ENCODE results near the gene DUSP15. TPM values are rescaled to one million over a fixed set of nuclear protein-coding genes. Genes with fewer than 3 reads are reported as not detected.

DUSP15 gene
- polyA plus RNA-seq, 2 of the 4 experiments (the other 2 are of a cell fraction): 0.53 to 1.3 TPM

Small RNAs within 50 kb of the gene (small RNA-seq; reads per million reads assigned to genes)
- 0 to 30.1 (median 0.43) reads per million in 6 experiments for gene RNU1-94P

Other genes with a start within 250 kb of the DUSP15 start
- gene COX4I2, start 232.6 kb downstream of the DUSP15 start, polyA plus RNA-seq (2011; rRNA removed): not detected in 2 replicates
- gene COX4I2, start 232.6 kb downstream of the DUSP15 start, polyA plus RNA-seq (2017; fragmentation: RNase III; extraction: RNeasy Plus Mini Kit Qiagen cat#74134 plus additional on column Dnase treatment): not detected in 3 replicates
- gene BCL2L1, start 147.7 kb downstream of the DUSP15 start, polyA plus RNA-seq (2011; rRNA removed): 159 and 178 TPM in 2 replicates
- 143 to 157 TPM (median 154 TPM) in 3 replicates for gene BCL2L1, start 147.7 kb downstream of the DUSP15 start, polyA plus RNA-seq (2017; fragmentation: RNase III; extraction: RNeasy Plus Mini Kit Qiagen cat#74134 plus additional on column Dnase treatment)
- gene TPX2, start 131.2 kb downstream of the DUSP15 start, polyA plus RNA-seq (2011; rRNA removed): 79.4 and 92.9 TPM in 2 replicates
- 84.9 to 106 TPM (median 92.9 TPM) in 3 replicates for gene TPX2, start 131.2 kb downstream of the DUSP15 start, polyA plus RNA-seq (2017; fragmentation: RNase III; extraction: RNeasy Plus Mini Kit Qiagen cat#74134 plus additional on column Dnase treatment)
- 0.09 and 0.20 TPM in 2 replicates for gene MYLK2, start 51.2 kb downstream of the DUSP15 start, polyA plus RNA-seq (2011; rRNA removed)
- gene MYLK2, start 51.2 kb downstream of the DUSP15 start, polyA plus RNA-seq (2017; fragmentation: RNase III; extraction: RNeasy Plus Mini Kit Qiagen cat#74134 plus additional on column Dnase treatment): 0.36 to 0.63 TPM (median 0.51 TPM) in 3 replicates
- gene FOXS1, start 24.9 kb downstream of the DUSP15 start, polyA plus RNA-seq (2011; rRNA removed): 1.0 and 1.5 TPM in 2 replicates
- 1.9 to 3.7 TPM (median 3.4 TPM) in 3 replicates for gene FOXS1, start 24.9 kb downstream of the DUSP15 start, polyA plus RNA-seq (2017; fragmentation: RNase III; extraction: RNeasy Plus Mini Kit Qiagen cat#74134 plus additional on column Dnase treatment)
- 0.06 and 0.08 TPM in 2 replicates for gene TTLL9, start 107 bp upstream of the DUSP15 start, polyA plus RNA-seq (2011; rRNA removed)
- gene TTLL9, start 107 bp upstream of the DUSP15 start, polyA plus RNA-seq (2017; fragmentation: RNase III; extraction: RNeasy Plus Mini Kit Qiagen cat#74134 plus additional on column Dnase treatment): 0.04 to 0.24 TPM (median 0.15 TPM) in 3 replicates
- gene PDRG1, start 81.5 kb upstream of the DUSP15 start, polyA plus RNA-seq (2011; rRNA removed): 15.3 and 20.7 TPM in 2 replicates
- 25.2 to 27.8 TPM (median 27.2 TPM) in 3 replicates for gene PDRG1, start 81.5 kb upstream of the DUSP15 start, polyA plus RNA-seq (2017; fragmentation: RNase III; extraction: RNeasy Plus Mini Kit Qiagen cat#74134 plus additional on column Dnase treatment)
- not detected in 2 replicates for gene XKR7, start 97.6 kb upstream of the DUSP15 start, polyA plus RNA-seq (2011; rRNA removed)
- gene XKR7, start 97.6 kb upstream of the DUSP15 start, polyA plus RNA-seq (2017; fragmentation: RNase III; extraction: RNeasy Plus Mini Kit Qiagen cat#74134 plus additional on column Dnase treatment): 0.01 TPM in 1 of 3 replicates, not detected in the others
- 0.05 and 0.13 TPM in 2 replicates for gene CCM2L, start 139.9 kb upstream of the DUSP15 start, polyA plus RNA-seq (2011; rRNA removed)
- gene CCM2L, start 139.9 kb upstream of the DUSP15 start, polyA plus RNA-seq (2017; fragmentation: RNase III; extraction: RNeasy Plus Mini Kit Qiagen cat#74134 plus additional on column Dnase treatment): 0.13 to 0.32 TPM (median 0.18 TPM) in 3 replicates
- gene HCK, start 181.7 kb upstream of the DUSP15 start, polyA plus RNA-seq (2011; rRNA removed): 0.06 and 0.07 TPM in 2 replicates
- gene HCK, start 181.7 kb upstream of the DUSP15 start, polyA plus RNA-seq (2017; fragmentation: RNase III; extraction: RNeasy Plus Mini Kit Qiagen cat#74134 plus additional on column Dnase treatment): 0.07 TPM in 1 of 3 replicates, not detected in the others
- 60.0 and 72.8 TPM in 2 replicates for gene TM9SF4, start 239.2 kb upstream of the DUSP15 start, polyA plus RNA-seq (2011; rRNA removed)
- gene TM9SF4, start 239.2 kb upstream of the DUSP15 start, polyA plus RNA-seq (2017; fragmentation: RNase III; extraction: RNeasy Plus Mini Kit Qiagen cat#74134 plus additional on column Dnase treatment): 40.3 to 52.3 TPM (median 51.4 TPM) in 3 replicates